ENCODE data around the gene SMPD3.

Gene SMPD3

GRCh38 chr16:68470461-68471150 is 22.3 kb upstream of the SMPD3 start:
- no peak for DNase-seq

- no peak for DNase-seq
Measured at GRCh38 chr16:68469796-68470460, 21.6 kb upstream of the SMPD3 start.

GRCh38 chr16:68468842-68469241 is 20.5 kb upstream of the SMPD3 start:
- DNase-seq: no peak

GRCh38 chr16:68466174-68466573 is 17.9 kb upstream of the SMPD3 start:
- no peak for DNase-seq

- no peak for DNase-seq
Measured at GRCh38 chr16:68463904-68464303, 15.6 kb upstream of the SMPD3 start.

DNA sequence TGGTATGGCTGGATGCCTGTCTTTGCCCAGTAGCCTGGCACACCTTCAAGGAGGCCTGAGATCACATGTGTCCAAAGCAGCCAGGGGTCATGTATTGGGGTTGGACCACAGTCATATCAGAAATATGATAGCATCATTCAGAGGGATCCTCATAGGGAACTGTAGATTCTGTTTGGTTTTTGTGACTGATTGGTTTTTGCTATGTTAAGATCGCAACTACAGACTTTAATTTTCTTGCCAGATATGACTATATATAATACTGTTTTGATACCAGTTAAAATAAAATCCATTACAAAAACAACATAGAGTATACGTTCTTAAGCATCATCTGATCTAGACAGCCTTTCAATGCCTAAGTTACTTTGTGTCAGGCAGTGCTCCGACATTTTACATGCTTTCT is 11.8 kb upstream of the SMPD3 start:
- DNase-seq: no peak

DNA sequence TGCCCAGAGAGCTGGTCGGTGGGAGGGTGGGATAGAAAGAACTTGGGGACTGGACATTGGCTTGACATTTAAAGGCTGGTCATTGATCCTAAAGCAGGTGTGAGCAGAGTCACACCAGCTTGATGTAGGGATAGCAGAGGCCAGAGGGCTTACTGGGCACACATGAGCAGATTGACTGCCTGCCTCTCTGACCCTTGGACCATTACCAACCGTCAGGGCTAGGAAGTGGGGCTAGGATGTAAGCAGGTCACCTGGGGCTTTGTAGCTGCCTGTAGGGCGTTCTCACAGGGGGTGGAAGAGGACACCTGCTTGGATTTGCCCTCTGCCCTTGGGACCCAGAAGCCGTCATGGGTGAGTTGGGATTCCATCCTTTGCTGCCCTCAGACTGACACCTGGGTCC is 11.1 kb upstream of the SMPD3 start:
- no peak for DNase-seq

- no peak for DNase-seq
Measured at GRCh38 chr16:68458551-68458950, 10.2 kb upstream of the SMPD3 start.

- DNase-seq: no peak
Measured at GRCh38 chr16:68458101-68458500, 9.8 kb upstream of the SMPD3 start.

DNA sequence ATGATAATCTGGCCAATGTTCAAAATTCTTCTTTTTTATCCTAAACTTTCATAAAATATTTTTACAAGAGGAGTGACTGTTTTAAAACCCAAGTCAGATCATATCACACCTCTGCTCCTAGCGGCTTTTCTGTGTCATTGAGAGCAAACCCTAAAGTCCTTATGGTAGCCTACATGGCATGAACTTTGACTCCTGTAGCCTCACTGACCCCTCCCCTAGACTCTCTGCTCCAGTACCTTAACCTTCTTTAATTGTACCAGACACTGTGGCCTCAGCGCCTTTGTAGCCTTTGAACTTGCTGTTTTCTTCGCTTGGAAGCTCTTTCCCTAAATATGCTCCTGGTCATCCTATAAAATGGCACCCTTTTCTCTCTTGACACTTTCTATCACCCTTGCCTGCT is 7.3 kb upstream of the SMPD3 start:
- DNase-seq: no peak

- DNase-seq: no peak
Measured at GRCh38 chr16:68454920-68455435, 6.7 kb upstream of the SMPD3 start.

DNA sequence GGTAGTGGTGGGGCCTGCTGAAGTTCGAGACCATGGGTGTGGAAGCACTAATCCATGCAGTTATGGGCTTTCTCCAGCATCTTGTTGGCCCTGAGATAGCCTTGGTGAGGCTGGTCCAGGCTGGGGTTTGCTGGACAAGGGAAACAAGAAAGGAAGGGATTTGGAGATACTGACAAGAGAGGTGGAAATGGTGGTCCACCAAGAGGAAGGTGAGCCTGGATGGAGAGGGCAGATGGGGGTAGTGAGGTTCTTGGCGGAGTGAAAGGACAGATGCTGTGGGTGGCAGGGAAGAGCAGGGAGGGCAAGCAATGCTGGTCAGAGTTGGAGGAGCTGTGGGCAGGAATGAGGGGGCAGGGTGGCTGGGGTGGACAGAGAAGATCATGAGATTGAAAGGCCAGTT is 5.5 kb upstream of the SMPD3 start:
- DNase-seq: no peak

- no peak for DNase-seq
Measured at GRCh38 chr16:68452176-68452575, 3.9 kb upstream of the SMPD3 start.

- DNase-seq: no peak
Measured at GRCh38 chr16:68451676-68452075, 3.4 kb upstream of the SMPD3 start.

DNA sequence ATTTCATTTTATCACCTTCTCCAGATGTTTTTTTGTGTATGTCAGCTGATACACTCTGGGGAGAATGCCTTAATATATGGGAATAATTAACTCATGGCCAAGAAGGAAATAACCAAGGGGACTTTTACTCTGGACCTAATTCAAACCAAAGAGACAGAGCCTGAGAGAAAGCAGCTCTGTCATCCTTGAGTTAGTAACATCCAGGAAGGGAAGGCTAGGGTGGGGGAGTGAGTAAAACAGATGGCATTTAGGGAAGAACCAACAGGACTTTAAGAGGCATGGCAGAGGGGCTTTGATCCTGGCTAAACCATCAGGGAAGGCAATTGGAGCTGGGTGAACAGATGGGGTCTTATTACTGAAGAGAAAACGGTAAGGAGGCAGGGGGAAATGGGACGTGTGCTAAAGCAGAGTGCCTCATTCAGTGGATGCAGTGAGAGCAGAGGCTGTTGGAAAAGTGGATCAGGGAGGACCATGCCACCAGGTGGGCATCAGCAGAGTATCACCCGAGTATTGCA is 2.5 kb upstream of the SMPD3 start:
- DNase-seq: no peak

DNA sequence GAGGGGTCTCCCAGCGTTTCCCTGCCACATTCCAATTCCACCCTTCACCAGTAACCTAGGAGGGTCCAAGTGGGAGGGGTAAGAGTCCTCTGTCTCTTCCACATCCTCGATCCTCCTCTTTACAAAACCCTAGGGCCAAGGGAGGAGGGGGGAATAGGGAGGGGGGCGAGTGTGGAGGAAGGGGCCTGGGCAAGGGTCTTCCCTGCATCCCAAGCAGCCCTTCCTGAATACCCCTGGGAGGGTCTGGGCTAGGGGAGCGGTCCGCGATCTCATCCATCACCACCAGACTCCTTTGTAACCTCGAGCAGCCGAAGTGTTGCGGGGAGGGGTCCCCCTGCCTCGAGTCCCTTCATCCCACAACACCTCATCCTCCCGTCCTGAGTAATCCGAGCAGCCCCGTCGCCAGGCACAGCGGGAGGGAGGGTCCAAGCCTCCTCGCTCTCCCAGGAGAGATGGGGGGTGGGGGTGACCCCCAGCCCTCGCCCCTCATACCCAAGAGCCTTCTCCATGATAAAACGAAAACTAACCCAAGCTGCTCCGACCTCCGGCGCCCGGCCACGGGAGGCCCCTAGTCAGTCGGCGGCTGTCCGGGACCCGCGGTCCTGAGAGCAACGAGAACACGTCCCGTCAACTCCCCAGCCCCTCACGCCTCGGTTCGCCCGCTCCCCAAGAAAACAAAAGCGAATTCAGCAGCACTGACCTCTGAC is 502 bp downstream of the SMPD3 start:
- DNase-seq: no peak

DNA sequence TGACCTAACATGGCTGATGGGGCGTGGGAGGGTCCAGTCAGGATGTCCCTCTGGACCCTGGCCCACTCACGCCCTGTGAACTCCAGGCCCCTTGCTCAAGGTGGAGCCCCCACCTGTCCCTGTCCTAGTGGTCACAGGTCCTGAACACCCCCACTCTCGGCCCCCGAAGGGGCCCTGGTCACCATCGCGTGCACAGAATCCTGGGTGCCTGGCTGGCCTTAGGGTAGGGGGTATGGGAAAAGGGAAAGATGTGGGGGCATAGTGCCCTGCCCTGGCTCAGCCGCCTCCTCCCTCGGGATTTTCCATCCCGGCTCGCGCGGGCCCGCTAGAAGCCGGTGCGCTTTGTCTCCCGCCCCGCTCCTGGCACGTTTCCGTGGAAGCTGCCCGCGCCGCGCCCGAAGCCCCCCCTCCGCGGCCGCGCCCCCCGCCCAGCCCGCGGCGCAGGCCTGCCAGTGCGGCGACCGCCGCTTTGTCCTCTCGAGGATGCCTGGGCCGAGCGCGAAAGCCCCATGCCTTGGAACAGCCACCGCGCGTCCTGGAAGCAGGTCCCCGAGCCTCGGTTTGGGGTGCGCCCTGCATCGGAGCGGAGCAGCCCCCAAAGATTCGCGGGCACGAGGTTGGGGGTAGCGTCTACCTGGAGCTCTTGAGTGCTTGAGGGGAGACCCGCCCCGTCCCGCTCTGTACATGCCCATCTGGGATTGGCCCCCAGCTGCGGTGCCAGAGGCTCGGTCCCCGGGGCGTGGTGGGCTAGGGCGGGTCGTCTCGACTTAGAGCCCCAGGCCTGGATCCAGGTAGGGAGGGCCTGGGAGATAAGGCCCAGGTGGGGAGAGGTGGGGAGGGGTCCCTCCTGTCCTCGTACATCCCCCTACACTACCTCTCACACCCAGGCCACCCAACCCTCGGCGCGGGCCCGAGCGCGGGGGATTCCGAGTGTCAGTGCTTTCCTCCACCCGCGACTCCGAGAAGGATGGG is 1.3 kb downstream of the SMPD3 start:
- DNase-seq: no peak

DNA sequence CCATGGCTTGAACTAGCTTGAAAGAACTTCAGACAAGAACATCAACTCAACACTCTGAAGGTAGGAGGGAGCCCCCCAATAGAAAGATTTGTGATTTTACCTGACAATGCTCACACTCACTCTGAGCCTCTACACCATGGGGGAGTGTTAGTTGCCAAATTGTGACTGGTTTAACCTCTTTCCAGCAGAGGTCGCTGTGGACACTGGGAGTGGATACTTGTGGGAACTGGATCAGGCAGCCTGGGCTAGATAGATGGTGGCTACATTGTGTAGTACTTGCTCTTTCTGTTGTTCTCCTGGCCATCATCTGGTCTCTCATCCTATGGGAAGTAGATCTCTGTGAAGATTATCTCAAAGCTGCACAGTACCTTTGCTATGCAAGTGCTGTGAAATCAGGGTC is 2.9 kb downstream of the SMPD3 start:
- DNase-seq: peak; percentile 62

GRCh38 chr16:68444056-68444657 is 4.2 kb downstream of the SMPD3 start:
- no peak for DNase-seq

GRCh38 chr16:68436581-68436980 is 11.7 kb downstream of the SMPD3 start:
- DNase-seq: no peak

DNA sequence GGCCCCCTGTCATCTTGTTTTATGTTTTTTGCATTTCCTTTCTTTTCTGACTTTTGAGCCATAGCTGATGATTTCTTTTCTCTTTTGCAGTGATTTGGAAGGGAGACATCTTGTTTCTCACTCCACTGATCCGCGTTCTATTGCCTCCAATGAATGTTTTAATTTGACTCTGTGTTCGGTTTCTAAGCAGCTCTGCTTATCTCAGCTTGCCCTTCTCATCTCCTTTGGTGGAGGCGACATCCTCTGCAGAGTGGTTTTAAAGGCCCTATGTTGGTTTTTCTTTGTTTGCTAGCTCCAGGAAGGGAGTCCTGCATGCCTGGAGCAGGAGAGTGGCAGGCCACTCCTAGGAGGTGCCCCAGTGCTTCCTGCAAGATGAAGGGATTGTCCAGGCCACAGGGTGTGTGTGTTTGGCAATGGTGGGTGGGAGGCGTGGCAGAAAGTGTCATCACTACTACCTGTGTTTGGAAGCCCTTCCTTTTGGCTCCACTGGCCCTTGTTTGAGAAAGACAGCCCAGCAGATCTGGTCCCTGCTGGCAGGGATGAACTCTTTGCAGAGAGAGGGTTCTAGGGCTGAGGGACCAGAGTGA is 13.6 kb downstream of the SMPD3 start:
- peak; percentile 44 for DNase-seq

GRCh38 chr16:68433316-68433715 is 15.0 kb downstream of the SMPD3 start:
- no peak for DNase-seq

All from NCI-H510A treated with DMSO at 0.1 percent for 48 hours (cell line).